Measurements from ENCODE around the gene ATG2A. TPM values are rescaled to one million over a fixed set of nuclear protein-coding genes. Genes with fewer than 3 reads are reported as not detected.

ATG2A gene
- total and polyA plus RNA-seq, 9 donors, result 7.5 to 16.0 (median 12.2) TPM

DNA sequence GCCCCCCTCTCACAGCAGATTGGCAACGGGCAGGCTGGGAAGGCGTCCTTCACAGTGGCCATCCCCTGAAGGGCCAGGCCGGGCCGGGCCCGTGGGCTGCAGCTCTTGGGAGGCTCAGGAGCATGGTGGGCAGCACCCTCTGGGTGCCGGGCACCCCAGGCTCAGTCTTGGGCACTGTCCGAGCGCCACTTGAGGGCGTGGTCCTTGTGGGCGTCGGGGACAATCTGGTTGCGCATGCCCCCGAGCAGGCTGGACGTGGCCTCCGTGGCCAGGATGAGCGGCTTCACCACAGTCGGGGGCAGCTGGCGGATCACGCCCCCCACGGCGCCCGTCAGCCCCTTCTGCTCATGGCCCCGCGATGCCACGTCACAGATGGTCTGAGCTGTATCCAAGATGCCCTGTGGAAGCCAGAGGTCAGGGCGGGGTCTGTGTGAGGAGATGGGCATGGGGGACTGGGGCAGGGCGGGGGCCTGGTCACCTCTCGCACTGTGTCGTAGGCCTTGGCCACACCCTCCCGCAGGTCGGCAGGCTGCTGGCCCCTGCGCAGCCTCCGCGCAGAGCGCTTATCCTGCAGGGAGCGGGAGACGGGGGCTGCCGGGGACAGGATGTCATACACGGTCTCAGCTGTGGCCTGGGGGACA is 22.1 kb downstream of the ATG2A start:
- 87% methylated on average over 36 of the region's 39 CpGs for WGBS (ENCODE audit: insufficient coverage)
- Histone ChIP-seq H3K4me1 (ENCODE audit: control insufficient read depth, insufficient read depth, low read length) (peaks cover 15% of the 10 kb centered on the region), H3K36me3 (ENCODE audit: control insufficient read depth, insufficient read depth, low read length) (peaks cover 41% of the 10 kb centered on the region), H3K27me3 (ENCODE audit: control insufficient read depth, insufficient read depth, low read length) (no peaks in the 10 kb centered on the region), H3K4me3 (ENCODE audit: low read length) (no peak overlapping the region), H3K27ac (ENCODE audit: low read length) (no peak overlapping the region), H3K9me3 (replicated peaks; ENCODE audit: control insufficient read depth, low read depth, low read length) (no peaks in the 10 kb centered on the region)
- no peak for DNase-seq

DNA sequence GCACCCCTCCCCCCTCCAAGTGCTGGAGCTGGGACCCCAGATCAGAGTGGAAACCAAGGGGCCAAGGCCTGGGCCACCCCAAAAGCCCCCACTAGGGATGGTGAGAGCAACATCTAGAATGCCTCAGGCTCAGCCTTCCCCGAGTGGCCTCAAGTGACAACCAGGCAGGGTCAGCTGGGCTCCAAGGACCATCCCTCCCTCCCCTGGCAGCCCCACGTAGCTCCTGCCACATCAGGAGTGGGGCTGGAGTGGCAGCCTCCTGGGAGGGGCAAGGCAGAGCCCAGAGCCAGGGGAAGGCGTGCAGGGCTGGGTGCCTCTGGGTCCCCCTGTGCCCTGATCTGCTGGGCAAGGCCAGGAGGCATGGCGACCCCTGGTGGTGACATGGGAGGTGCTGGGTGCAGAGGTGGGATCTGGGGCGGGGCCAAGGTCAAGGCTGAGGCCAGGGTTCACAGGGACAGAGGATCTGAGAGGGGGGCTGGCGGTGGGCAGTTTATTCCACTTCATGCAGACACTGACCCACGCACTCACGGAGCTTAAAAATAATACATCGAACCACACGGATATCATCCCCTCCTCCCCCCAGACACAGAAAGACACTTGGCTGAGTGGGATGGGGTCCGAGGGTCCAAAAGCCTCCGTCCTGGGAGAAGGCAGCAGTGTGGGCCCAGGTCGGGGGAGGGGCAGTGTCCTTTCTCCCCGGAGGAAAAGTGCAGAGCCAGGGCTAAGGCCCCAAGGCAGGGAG is 22.8 kb downstream of the ATG2A start:
- H3K36me3 ChIP-seq (ENCODE audit: control insufficient read depth, insufficient read depth, low read length), result peaks cover 34% of the 10 kb centered on the region
- DNase-seq, result peak; percentile 74
- H3K9me3 ChIP-seq (replicated peaks; ENCODE audit: control insufficient read depth, low read depth, low read length), result no peaks in the 10 kb centered on the region
- H3K4me3 ChIP-seq (ENCODE audit: low read length), result no peak overlapping the region
- peaks cover 15% of the 10 kb centered on the region for H3K4me1 ChIP-seq (ENCODE audit: control insufficient read depth, insufficient read depth, low read length)
- WGBS (ENCODE audit: insufficient coverage), result 27% methylated on average over 6 of the region's 14 CpGs
- no peaks in the 10 kb centered on the region for H3K27me3 ChIP-seq (ENCODE audit: control insufficient read depth, insufficient read depth, low read length)
- no peak overlapping the region for H3K27ac ChIP-seq (ENCODE audit: low read length)

DNA sequence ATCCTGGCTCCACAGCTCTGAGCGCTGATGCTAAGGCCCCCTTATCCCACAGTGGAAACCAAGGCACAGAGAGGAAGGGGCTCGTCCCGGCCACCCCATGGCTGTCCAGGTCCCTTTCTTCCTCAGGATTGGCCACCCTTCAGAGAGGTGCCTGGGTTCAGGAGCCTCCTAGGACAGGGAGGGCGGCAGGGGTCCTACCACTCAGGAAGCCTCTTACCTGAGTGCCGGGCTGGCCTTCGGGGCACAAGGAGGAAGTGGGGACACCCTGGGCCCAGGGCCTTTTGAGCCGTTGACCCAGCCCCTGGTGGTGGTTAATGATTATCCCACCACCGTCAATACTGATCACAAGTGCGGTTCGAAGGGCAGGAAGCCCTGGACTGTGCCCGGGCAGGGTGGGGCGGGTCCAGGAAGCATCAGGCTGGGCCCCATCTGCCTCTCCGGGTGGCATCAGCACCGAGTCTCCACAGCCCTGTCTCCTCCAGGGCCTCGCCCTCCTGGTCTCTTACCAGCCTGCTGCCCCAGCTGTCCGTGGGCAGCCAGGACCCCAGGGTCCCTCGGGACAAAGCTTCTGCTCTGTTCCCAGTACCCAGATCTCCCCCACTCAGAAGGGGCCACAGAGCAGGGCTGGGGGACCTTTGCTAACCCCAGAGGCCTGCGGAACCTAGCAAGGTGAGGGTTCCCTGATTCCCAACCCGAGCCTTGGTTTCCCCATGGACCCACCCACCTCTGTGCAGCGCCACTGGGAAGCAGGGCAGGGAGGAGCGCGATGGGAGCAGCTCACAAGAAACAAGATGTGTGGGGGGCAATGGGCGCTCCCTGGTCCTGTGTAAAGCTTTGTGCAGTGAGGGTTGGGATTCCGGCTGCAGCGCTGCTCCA is 23.6 kb downstream of the ATG2A start:
- H3K36me3 ChIP-seq (ENCODE audit: control insufficient read depth, insufficient read depth, low read length), result peaks cover 28% of the 10 kb centered on the region
- H3K4me3 ChIP-seq (ENCODE audit: low read length), result no peak overlapping the region
- H3K27ac ChIP-seq (ENCODE audit: low read length), result no peak overlapping the region
- 77% methylated on average over 11 of the region's 25 CpGs for WGBS (ENCODE audit: insufficient coverage)
- DNase-seq, result no peak
- H3K27me3 ChIP-seq (ENCODE audit: control insufficient read depth, insufficient read depth, low read length), result no peaks in the 10 kb centered on the region
- H3K4me1 ChIP-seq (ENCODE audit: control insufficient read depth, insufficient read depth, low read length), result peaks cover 17% of the 10 kb centered on the region
- H3K9me3 ChIP-seq (replicated peaks; ENCODE audit: control insufficient read depth, low read depth, low read length), result no peaks in the 10 kb centered on the region

DNA sequence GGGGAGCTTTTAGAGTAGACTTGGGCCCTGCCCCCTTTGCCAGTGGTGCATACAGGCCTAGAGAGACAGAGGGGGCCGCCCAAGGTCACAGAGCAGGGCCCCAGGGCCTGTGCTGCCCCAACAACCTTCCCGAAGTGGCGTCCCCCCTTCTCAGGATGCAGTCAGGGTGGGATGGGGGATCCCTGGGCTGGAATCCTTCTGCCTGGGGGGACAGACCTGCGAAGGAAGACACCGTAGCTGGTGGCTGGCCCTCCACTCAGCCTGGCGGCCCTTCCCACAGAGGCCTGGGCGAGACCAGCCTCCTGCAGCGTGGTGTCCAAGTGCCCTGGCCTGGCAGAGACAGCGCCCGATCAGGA is 24.2 kb downstream of the ATG2A start:
- H3K27me3 ChIP-seq (ENCODE audit: control insufficient read depth, insufficient read depth, low read length), result no peaks in the 10 kb centered on the region
- peaks cover 23% of the 10 kb centered on the region for H3K4me1 ChIP-seq (ENCODE audit: control insufficient read depth, insufficient read depth, low read length)
- DNase-seq, result no peak
- H3K9me3 ChIP-seq (replicated peaks; ENCODE audit: control insufficient read depth, low read depth, low read length), result no peaks in the 10 kb centered on the region
- 89% methylated on average over 6 of the region's 10 CpGs for WGBS (ENCODE audit: insufficient coverage)
- H3K36me3 ChIP-seq (ENCODE audit: control insufficient read depth, insufficient read depth, low read length), result peaks cover 22% of the 10 kb centered on the region
- no peak overlapping the region for H3K4me3 ChIP-seq (ENCODE audit: low read length)
- no peak overlapping the region for H3K27ac ChIP-seq (ENCODE audit: low read length)

DNA sequence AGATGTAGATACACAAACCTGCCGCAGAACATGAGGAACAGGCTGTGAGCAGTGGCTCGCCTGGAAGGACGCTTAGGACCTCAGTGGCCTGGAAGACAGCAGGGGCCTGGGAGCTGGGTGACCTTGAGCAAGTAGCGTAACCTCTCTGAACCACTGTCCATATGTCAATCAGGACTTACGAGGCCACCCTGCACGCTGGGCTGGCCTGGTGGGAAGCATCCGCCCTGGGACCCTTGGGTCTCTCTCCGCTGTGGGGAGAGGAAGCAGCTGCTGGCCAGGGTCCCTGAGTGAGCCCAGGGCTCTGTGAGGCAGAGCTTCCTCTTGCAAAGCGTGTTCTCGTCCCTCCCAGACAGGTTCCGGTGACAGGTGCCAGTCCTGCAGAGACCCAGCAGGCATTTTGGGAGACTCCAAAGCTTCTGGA is 24.6 kb downstream of the ATG2A start:
- Histone ChIP-seq H3K36me3 (ENCODE audit: control insufficient read depth, insufficient read depth, low read length) (peaks cover 18% of the 10 kb centered on the region), H3K27ac (ENCODE audit: low read length) (no peak overlapping the region), H3K4me3 (ENCODE audit: low read length) (no peak overlapping the region), H3K27me3 (ENCODE audit: control insufficient read depth, insufficient read depth, low read length) (no peaks in the 10 kb centered on the region), H3K9me3 (replicated peaks; ENCODE audit: control insufficient read depth, low read depth, low read length) (no peaks in the 10 kb centered on the region), H3K4me1 (ENCODE audit: control insufficient read depth, insufficient read depth, low read length) (peaks cover 25% of the 10 kb centered on the region)
- DNase-seq, result no peak
- 79% methylated on average over 7 of the region's 11 CpGs for WGBS (ENCODE audit: insufficient coverage)

DNA sequence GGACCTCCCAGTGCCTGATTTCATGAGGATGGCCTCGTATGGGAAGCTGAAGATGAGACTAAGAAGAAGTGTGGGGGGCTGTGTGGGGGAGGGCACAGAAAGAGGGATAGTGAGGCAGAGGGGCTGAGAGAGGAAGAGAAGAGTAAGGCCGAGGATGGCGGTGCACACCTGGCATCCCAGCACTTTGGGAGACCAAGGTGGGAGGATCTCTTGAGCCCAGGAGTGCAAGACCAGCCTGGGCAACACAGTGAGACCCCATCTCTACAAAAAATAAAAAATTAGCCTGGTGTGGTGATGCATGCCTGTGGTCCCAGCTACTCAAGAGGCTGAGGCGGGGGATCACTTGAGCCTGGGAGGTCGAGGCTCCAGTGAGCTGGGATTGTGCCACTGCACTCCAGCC is 25.1 kb downstream of the ATG2A start:
- no peak overlapping the region for H3K27ac ChIP-seq (ENCODE audit: low read length)
- H3K4me1 ChIP-seq (ENCODE audit: control insufficient read depth, insufficient read depth, low read length), result peaks cover 25% of the 10 kb centered on the region
- H3K36me3 ChIP-seq (ENCODE audit: control insufficient read depth, insufficient read depth, low read length), result peaks cover 13% of the 10 kb centered on the region
- no peaks in the 10 kb centered on the region for H3K27me3 ChIP-seq (ENCODE audit: control insufficient read depth, insufficient read depth, low read length)
- no peak overlapping the region for H3K4me3 ChIP-seq (ENCODE audit: low read length)
- no peak for DNase-seq
- no peaks in the 10 kb centered on the region for H3K9me3 ChIP-seq (replicated peaks; ENCODE audit: control insufficient read depth, low read depth, low read length)
- WGBS (ENCODE audit: insufficient coverage), result 8% methylated on average over 1 of the region's 5 CpGs

DNA sequence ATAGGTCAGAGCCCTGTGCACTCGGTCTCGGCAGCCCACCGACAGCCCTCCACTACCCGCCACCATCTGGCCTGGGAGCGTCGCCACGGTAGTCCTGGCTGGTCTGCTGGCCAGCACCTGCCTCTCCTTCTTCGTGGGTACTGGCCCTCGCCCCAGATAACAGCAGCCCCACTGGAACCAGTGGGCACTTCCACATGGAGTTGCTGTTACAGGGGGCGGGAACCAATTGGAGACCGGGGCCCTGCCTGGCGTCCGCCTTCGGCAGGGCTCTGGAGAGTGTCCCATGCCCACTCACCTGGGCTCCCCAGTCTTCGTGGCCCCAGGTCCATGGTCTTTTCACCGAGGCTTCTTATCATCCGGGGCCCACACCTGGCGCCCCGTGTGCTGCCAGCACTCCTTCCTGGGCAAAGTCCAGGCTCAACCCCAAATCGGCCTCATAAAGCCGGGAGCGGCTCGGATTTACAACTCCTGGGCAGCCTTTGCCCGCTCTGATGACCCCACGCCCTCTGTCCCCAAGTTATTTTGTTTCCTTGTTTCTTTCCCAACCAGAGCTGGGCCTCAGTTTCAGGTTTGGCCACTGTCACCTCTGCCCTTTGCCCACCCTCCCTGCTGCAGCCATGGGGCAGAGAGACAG is 25.7 kb downstream of the ATG2A start:
- Histone ChIP-seq H3K9me3 (replicated peaks; ENCODE audit: control insufficient read depth, low read depth, low read length) (no peaks in the 10 kb centered on the region), H3K27me3 (ENCODE audit: control insufficient read depth, insufficient read depth, low read length) (no peaks in the 10 kb centered on the region), H3K4me1 (ENCODE audit: control insufficient read depth, insufficient read depth, low read length) (peaks cover 25% of the 10 kb centered on the region), H3K36me3 (ENCODE audit: control insufficient read depth, insufficient read depth, low read length) (peaks cover 8% of the 10 kb centered on the region), H3K27ac (ENCODE audit: low read length) (no peak overlapping the region), H3K4me3 (ENCODE audit: low read length) (no peak overlapping the region)
- DNase-seq, result no peak
- 86% methylated on average over 18 of the region's 25 CpGs for WGBS (ENCODE audit: insufficient coverage)

DNA sequence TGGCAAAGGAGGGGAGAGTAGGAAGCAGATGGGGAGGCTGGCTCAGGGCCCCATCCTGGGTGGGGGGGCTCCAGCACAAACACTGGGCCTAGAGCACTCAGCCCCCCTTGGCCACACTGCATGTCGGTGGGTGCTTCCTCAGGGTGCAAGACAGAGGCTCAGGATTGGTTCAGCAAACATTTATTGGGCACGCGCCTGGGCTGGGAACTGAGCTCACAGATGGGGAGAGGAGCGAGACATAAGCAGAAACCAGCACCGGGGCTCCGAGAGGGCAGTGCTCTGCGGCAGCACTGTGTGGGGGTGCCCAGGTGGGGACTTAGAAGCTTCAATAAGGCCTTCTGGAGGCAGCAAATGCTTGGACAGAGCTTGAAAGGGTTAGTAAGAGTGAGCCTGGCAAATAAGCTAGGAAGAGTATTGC is 26.5 kb downstream of the ATG2A start:
- H3K36me3 ChIP-seq (ENCODE audit: control insufficient read depth, insufficient read depth, low read length), result peaks cover 6% of the 10 kb centered on the region

DNA sequence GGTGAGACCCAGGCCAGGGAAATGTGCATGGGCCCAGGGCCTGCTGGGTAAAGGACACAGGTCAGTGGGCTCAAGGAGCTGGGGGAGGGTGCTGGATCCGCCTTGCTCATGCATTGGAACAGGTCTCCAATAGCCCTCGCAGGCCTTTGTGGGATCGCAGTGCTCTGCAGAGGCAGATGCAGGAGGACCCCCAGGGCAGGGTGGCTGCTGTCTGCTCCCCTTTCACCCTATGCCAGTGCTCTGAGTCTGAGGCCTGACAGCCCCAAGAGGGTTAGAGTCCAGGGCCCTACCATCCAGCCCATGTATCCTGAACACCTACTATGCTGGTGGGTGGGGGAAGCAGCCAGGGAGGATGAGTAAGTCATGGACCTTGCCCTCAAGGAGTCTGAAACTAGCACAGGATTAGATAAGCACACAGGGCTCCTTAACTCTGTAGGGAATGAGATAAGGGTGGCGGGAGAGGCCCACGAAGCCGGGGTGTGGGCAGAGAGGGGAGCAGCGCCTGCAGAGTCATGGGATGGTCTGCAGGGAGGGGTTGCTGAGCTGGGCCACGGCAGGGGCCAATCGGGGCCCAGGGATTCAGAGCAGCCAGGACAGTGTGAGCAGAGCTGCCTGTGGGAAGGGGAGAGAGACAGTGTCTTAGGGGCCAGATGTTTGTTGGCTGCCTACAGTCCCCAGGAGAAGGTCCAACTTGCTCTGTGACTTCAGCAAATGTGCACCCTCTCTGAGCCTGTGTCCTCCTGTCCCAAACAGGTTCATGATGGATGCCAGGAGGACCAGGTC is 28.1 kb downstream of the ATG2A start:
- 70% methylated on average over 9 of the region's 9 CpGs for WGBS (ENCODE audit: insufficient coverage)
- Histone ChIP-seq H3K27me3 (ENCODE audit: control insufficient read depth, insufficient read depth, low read length) (no peaks in the 10 kb centered on the region), H3K36me3 (ENCODE audit: control insufficient read depth, insufficient read depth, low read length) (no peaks in the 10 kb centered on the region), H3K9me3 (replicated peaks; ENCODE audit: control insufficient read depth, low read depth, low read length) (no peaks in the 10 kb centered on the region), H3K27ac (ENCODE audit: low read length) (no peak overlapping the region), H3K4me3 (ENCODE audit: low read length) (no peak overlapping the region), H3K4me1 (ENCODE audit: control insufficient read depth, insufficient read depth, low read length) (peaks cover 27% of the 10 kb centered on the region)
- no peak for DNase-seq

More for the DNA sequence above, 26.5 kb downstream of the ATG2A start:
- 80% methylated on average over 7 of the region's 7 CpGs for WGBS (ENCODE audit: insufficient coverage)
- H3K4me3 ChIP-seq (ENCODE audit: low read length), result no peak overlapping the region
- DNase-seq, result no peak
- peaks cover 25% of the 10 kb centered on the region for H3K4me1 ChIP-seq (ENCODE audit: control insufficient read depth, insufficient read depth, low read length)
- no peaks in the 10 kb centered on the region for H3K27me3 ChIP-seq (ENCODE audit: control insufficient read depth, insufficient read depth, low read length)
- no peaks in the 10 kb centered on the region for H3K9me3 ChIP-seq (replicated peaks; ENCODE audit: control insufficient read depth, low read depth, low read length)
- no peak overlapping the region for H3K27ac ChIP-seq (ENCODE audit: low read length)
